GM04503 (cell line): ENCODE measurements around the gene GRAP.

Experiments used
- DNase-seq: peaks from one replicate; pipeline ENCODE4 v3.0.0-alpha.2; 2012; ENCODE audit warnings: low read depth

The GRAP gene

GRCh38 chr17:18984273-18985114 lies 62.3 kb downstream of the GRAP start:
- DNase-seq, result no peak

DNA sequence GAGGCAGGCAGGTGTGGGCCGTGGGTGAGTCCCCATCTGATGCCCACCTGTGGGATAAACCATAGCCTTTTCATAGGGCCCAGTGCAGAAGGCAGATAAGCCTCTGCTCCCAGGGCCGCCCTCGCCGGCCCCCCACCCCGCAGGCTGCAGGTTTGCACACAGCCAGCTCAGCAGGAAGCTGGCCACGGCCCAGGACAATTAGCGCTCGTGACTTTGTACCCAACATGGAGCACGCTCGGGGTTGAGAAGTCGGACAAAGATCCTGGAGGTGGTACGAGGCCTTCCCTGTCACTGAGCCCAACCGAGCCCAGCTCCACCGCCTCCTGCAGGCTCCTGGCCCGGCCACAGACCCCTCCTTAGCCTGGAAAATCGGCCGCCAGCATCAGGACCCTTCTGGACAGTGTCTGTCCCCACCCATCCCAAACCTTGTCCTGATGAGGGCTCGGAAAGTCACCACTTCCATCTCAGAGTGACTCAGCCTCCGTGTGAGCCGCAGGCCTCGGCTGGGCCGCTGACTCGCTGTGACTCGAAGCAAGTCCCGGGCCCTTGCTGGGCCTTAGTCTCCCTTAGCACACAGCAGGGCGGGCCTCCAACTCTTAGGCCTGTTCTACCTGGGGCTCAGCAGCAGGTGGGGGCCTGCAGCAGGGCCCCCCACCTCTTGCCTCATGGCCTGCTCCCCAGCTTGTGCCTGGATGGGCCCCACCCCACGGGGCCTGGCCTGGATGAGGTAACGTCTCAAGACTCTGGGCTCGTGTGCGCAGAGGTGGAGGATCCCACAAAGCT lies 64.9 kb downstream of the GRAP start:
- DNase-seq, result no peak

- DNase-seq, result no peak
Measured at GRCh38 chr17:18981335-18981641, 65.5 kb downstream of the GRAP start.

DNA sequence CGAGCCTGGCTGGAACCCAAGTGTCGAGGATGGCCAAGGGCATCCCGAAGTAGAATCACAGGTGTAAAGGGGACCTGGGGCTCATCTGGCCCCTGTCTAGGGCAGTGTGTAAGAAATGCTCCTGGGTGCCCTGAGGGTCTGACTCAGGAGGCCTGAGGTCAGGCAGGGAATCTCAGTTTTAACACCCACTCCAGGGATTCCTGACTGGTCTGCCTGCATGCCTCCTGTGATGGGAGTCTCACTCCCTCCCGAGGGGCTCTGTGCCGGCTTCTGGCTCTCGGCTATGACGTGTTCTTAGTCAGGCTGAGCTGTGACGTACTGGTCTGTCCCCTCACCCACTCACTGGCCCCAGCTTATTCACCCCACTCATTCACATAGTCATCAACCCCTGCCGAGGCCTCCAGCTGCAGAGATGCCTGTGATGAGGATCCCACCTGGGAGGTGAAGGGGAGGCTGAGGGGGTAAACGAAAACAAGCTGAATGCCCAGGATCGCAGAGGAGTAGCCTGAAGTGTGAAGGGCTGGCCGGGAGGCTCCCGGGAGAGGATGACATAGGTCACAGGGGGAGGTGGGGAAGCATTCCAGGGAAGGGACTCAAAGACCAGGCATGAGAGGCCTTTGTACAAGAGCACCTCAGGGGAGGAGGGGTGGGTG lies 65.9 kb downstream of the GRAP start:
- DNase-seq, result no peak

GRCh38 chr17:18978655-18979054 lies 68.1 kb downstream of the GRAP start:
- no peak for DNase-seq

- DNase-seq, result no peak
Measured at GRCh38 chr17:18978050-18978449, 68.7 kb downstream of the GRAP start.

DNA sequence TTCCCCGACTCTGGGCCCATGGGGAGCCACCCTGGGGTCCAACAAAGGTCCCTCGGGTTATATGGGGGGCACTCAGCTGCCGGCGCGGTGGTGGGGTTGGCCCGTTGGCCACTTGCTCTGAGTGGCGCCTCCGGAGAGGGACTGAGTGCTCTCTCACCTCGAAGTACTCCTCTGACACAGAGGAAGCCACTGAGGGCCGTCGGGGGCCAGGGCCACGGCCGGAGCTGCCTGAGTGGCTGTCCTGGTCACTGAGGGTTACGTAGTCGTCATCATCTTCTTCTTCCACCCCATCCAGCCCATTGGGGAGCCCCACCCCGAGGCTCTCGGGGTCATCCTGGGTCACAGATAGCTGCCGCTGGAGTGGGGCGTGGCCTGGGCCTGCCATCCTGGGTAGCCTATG lies 69.1 kb downstream of the GRAP start:
- DNase-seq, result no peak

GRCh38 chr17:18977021-18977420 lies 69.7 kb downstream of the GRAP start:
- DNase-seq, result no peak

GRCh38 chr17:18976201-18976600 lies 70.6 kb downstream of the GRAP start:
- DNase-seq, result no peak

DNA sequence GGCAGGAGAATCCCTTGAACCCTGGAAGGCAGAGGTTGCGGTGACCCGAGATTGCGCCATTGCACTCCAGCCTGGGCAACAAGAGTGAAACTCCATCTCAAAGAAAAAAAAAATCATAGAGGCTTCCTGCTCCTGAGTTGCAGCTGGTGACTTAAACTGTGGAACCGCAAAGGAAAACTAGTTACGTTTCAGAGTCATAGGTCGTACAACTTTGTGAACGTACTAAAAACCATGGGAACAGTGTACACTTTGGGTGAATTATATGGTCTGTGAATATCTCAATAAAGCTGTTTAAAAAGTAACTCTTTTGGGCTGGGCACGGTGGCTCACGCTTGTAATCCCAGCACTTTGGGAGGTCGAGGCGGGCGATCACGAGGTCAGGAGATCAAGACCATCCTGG lies 71.2 kb downstream of the GRAP start:
- no peak for DNase-seq

DNA sequence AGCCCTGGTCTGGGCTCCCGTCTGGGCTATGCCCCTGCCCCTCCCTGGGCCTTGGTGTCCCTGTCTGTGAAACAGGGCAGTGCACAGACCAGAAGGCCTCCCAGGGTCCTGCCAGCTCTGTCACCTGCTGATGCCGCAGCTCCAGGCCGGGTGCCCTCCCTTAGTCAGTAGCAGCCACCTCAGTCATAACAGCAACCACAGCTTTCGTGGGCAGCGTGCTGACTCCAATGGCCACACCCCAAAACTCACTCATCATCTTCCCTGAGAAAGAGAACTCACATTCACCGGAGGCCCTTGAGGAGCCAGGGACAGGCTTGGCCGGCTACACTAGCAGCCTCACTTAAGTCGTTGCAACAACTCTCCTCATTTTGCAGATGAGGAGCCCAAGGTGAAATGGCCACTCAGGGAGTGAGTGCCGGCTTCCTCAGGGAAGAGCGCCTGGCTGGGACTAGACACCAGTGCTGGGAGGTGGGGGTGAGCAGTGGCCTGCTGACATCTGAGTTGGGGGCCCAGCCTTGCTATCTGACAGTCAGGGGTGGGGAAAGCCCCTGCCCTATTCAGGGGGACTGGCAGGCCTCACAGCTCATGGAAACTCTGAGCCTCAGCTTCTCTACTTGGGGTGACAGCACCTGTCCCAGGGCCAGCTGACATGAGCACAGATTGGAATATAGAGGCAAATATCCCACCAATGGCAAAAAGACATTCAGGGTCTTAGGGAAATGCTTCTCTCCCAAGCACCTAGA lies 72.2 kb downstream of the GRAP start:
- DNase-seq, result no peak

GRCh38 chr17:18971801-18972200 lies 75.0 kb downstream of the GRAP start:
- no peak for DNase-seq
